Spleen (tissue), 7 donors: ENCODE data around the gene SMCO1.

Experiments
- POLR2A ChIP-seq, 3 donors: fragments of 450-650 bp; IDR thresholded peaks; one replicate each; pipeline ENCODE4 v1.5.1; 2017; ENCODE audit warnings: antibody characterized with exemption in 3 of 3, mild to moderate bottlenecking in 1 of 3
- TF ChIP-seq, protein P1 (sequence below), 11 experiments: fragments of 200-600 bp in 7 of 11; fragments of 450-650 bp in 4 of 11; sonication (generic) in 4 of 11; IDR thresholded peaks in 8 of 11; conservative IDR thresholded peaks in 3 of 11; 1 replicate in 7 of 11; 2 replicates in 4 of 11; pipeline versions ENCODE4 v1.4.0 to v1.8.0; 2016 to 2021; ENCODE audit warnings: antibody characterized with exemption in 11 of 11, inconsistent platforms in 4 of 11, mild to moderate bottlenecking in 1 of 11
- donor health status: DM: no; HTN: no; CAD: no; lungs with moderate emphysema.
- donor health status: DM: no; HTN: no; CAD: no.
- donor health status: DM: no; HTN: no; CAD: no.

DNA sequence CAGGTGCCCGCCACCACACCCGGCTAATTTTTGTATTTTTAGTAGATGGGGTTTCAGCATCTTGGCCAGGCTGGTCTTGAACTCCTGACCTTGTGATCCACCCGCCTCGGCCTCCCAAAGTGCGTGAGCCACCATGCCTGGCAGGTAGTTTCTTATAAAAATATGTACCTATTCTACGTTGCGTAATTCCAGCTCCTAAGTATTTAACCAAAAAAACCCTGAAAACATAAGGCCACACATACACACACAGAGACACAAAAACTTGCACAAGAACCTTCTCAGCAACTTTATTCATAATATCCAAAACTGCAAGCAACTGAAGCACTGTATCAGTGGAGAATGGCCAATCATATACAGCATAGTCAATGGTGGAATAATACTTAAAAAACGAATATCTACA lies 16.8 kb downstream of the SMCO1 start:
- TF ChIP-seq, protein P1, sequence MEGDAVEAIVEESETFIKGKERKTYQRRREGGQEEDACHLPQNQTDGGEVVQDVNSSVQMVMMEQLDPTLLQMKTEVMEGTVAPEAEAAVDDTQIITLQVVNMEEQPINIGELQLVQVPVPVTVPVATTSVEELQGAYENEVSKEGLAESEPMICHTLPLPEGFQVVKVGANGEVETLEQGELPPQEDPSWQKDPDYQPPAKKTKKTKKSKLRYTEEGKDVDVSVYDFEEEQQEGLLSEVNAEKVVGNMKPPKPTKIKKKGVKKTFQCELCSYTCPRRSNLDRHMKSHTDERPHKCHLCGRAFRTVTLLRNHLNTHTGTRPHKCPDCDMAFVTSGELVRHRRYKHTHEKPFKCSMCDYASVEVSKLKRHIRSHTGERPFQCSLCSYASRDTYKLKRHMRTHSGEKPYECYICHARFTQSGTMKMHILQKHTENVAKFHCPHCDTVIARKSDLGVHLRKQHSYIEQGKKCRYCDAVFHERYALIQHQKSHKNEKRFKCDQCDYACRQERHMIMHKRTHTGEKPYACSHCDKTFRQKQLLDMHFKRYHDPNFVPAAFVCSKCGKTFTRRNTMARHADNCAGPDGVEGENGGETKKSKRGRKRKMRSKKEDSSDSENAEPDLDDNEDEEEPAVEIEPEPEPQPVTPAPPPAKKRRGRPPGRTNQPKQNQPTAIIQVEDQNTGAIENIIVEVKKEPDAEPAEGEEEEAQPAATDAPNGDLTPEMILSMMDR (IDR thresholded peaks at IDR 0.05 in 8 of 11, conservative IDR thresholded peaks at IDR 0.05 in 3 of 11) = no peak
- no peak for TF ChIP-seq POLR2A (IDR thresholded peaks at IDR 0.05)
